ENCODE results near the gene ITGAL. TPM values are rescaled to one million over a fixed set of nuclear protein-coding genes. Genes with fewer than 3 reads are reported as not detected.

ITGAL gene
- total and polyA plus RNA-seq, 10 donors = 26.6 to 212 (median 130) TPM

DNA sequence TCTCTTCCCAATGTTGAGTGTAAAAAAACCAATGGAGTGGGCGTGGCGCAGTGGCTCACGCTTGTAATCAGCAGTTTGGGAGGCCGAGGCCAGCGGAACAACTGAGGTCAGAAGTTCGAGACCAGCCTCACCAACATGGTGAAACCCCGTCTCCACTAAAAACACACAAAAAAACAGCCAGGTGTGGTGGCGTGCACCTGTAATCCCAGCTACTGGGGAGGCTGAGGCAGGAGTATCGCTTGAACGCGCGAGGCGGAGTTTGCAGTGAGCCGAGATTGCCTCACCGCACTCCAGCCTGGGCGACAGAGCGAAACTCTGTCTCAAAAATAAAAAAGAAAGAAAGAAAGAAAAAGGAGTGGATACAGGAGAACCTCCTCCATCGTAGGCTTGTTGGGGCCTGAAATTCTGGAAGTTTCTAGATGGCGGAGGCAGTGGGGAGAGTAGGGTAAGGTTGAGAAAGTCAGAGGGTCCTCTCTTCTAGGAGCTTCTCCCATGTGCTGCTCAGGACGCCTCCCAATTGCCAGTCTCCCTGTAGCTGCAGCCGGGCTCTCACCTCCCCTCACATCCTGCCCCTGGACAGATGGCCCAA is 86.3 kb downstream of the ITGAL start:
- Histone ChIP-seq H3K27me3 (replicated peaks in 1 of 7) (peaks cover 0 to 4% (median 0%) of the 10 kb centered on the region in 7 donors), H3K4me3 (peak overlapping the region in 7 of 8 donors; percentile 68 to 97 (median 82)), H3K27ac (peak overlapping the region; percentile 96 to 99 (median 98)), H3K36me3 (peaks cover 0 to 27% (median 23%) of the 10 kb centered on the region in 6 donors), H3K9me3 (no peaks in the 10 kb centered on the region), H3K4me1 (peaks cover 13 to 83% (median 45%) of the 10 kb centered on the region in 6 donors)
- TF ChIP-seq POLR2A (IDR thresholded peaks at IDR 0.05) (no peak), POLR2AphosphoS5 (IDR thresholded peaks at IDR 0.05) (no peak)
- TF ChIP-seq, protein P1, sequence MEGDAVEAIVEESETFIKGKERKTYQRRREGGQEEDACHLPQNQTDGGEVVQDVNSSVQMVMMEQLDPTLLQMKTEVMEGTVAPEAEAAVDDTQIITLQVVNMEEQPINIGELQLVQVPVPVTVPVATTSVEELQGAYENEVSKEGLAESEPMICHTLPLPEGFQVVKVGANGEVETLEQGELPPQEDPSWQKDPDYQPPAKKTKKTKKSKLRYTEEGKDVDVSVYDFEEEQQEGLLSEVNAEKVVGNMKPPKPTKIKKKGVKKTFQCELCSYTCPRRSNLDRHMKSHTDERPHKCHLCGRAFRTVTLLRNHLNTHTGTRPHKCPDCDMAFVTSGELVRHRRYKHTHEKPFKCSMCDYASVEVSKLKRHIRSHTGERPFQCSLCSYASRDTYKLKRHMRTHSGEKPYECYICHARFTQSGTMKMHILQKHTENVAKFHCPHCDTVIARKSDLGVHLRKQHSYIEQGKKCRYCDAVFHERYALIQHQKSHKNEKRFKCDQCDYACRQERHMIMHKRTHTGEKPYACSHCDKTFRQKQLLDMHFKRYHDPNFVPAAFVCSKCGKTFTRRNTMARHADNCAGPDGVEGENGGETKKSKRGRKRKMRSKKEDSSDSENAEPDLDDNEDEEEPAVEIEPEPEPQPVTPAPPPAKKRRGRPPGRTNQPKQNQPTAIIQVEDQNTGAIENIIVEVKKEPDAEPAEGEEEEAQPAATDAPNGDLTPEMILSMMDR (IDR thresholded peaks at IDR 0.05 in 8 of 11, conservative IDR thresholded peaks at IDR 0.05 in 3 of 11) = no peak
- 83 to 91% (median 86%) methylated on average over 21 of the region's 21 CpGs for WGBS, 5 donors
- intact Hi-C loops (cut with DNase I; ENCODE audit: low total_unique reads) = no loop called here
- DNase-seq = no peak

DNA sequence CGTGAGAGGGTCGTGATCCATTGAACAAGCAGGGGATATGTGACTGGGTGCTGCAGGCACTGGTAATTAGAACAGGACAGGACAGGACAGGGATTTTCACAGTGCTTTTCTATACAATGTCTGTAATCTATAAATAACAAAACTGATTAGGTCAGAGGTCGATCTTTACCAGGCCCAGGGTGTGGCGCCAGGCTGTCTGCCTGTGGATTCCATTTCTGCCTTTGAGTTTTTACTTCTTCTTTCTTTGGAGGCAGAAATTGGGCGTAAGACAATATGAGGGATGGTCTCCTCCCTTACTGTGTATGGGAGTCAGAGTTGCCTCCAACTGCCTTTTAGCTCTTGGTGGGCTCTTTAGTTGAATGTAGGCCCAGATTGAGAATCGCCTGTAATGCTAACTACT is 87.1 kb downstream of the ITGAL start:
- peaks cover 0 to 19% (median 15%) of the 10 kb centered on the region in 6 donors for H3K36me3 ChIP-seq
- H3K9me3 ChIP-seq = no peaks in the 10 kb centered on the region
- H3K27ac ChIP-seq = peak overlapping the region in 3 of 8 donors; percentile 96 to 99 (median 98)
- no peak for DNase-seq
- peaks cover 13 to 75% (median 41%) of the 10 kb centered on the region in 6 donors for H3K4me1 ChIP-seq
- WGBS, 5 donors = 87 to 93% (median 90%) methylated on average over 6 of the region's 6 CpGs
- H3K27me3 ChIP-seq (replicated peaks in 1 of 7) = peaks cover 0 to 4% (median 0%) of the 10 kb centered on the region in 7 donors
- no peak for TF ChIP-seq POLR2AphosphoS5 (IDR thresholded peaks at IDR 0.05)
- TF ChIP-seq, protein P1 (IDR thresholded peaks at IDR 0.05 in 8 of 11, conservative IDR thresholded peaks at IDR 0.05 in 3 of 11) = no peak
- no peak for TF ChIP-seq POLR2A (IDR thresholded peaks at IDR 0.05)
- intact Hi-C loops (cut with DNase I; ENCODE audit: low total_unique reads) = no loop called here
- H3K4me3 ChIP-seq = no peak overlapping the region

DNA sequence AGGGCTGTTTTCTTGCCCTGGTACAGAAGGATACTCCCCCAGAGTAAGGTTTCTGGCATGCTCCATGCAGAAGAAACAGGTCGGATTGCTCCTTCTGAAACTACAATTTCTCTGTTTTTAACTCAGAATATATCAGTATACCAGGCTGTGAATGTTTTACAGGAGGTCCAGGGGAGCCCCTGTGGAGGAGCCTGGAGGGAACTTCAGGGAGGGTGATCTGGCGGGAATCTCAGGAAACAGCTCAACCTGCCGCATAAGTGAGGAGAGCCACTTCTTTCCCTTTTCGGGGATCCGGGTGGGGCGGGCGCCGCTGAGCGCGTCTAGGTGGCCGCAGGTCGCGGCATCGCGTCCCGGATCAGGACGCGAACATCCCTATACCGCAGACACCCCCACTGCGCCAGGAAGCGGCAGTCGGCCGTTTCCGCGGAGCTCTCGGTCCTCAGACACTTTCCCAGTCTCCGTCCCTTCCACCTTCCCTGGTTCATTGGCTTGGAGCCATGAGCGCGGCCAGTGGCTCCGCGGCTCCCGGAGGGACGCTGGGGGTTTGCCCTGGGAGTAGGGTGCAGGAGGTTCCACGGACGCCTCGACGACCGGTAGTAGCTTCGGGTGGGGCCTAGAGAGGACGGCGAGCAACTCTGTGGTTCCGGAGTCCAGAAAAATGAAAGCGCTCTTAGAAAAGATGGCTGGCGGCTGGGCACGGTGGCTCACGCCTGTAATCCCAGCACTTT is 88.7 kb downstream of the ITGAL start:
- intact Hi-C loops (cut with DNase I; ENCODE audit: low total_unique reads) = no loop called here
- Histone ChIP-seq H3K27ac (peak overlapping the region; percentile 74 to 98 (median 88)), H3K4me1 (peaks cover 13 to 60% (median 34%) of the 10 kb centered on the region in 6 donors), H3K36me3 (peaks cover 0 to 4% (median under 1%) of the 10 kb centered on the region in 6 donors), H3K27me3 (replicated peaks in 1 of 7) (peaks cover 0 to 4% (median 0%) of the 10 kb centered on the region in 7 donors), H3K4me3 (peak overlapping the region; percentile 22 to 76 (median 46)), H3K9me3 (no peaks in the 10 kb centered on the region)
- 7 to 24% (median 17%) methylated on average over 26 to 46 of the region's 46 CpGs for WGBS, 5 donors
- DNase-seq = peak; percentile 86
- TF ChIP-seq, protein P1 (IDR thresholded peaks at IDR 0.05 in 8 of 11, conservative IDR thresholded peaks at IDR 0.05 in 3 of 11) = no peak
- no peak for TF ChIP-seq POLR2A (IDR thresholded peaks at IDR 0.05)
- TF ChIP-seq POLR2AphosphoS5 (IDR thresholded peaks at IDR 0.05) = peak; percentile 60 to 82 (median 76)

DNA sequence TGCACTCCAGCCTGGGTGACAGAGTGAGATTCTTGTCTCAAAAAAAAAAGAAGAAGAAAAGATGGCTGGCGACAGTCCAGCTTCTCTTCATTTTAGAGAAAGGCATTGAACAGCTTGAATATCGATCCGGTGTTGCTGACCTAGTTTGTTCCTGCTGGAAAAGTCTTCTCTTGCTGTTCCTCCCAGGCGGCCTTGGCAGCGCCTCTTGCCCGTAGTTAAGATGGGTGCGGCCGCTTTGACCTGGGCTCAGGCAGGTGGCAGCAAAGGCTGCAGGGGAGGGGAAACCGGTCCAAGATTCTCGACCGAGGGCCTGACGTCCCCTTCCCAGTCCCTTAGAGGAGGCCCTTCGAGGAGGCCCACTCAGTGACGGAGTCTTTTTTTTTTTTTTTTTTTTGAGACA is 89.5 kb downstream of the ITGAL start:
- no peaks in the 10 kb centered on the region for H3K9me3 ChIP-seq
- H3K27ac ChIP-seq = peak overlapping the region; percentile 74 to 98 (median 88)
- 85 to 95% (median 87%) methylated on average over 14 of the region's 14 CpGs for WGBS, 5 donors
- peak overlapping the region; percentile 22 to 76 (median 46) for H3K4me3 ChIP-seq
- intact Hi-C loops (cut with DNase I; ENCODE audit: low total_unique reads) = no loop called here
- peaks cover 0 to 4% (median 0%) of the 10 kb centered on the region in 7 donors for H3K27me3 ChIP-seq (replicated peaks in 1 of 7)
- DNase-seq = no peak
- H3K36me3 ChIP-seq = no peaks in the 10 kb centered on the region
- peaks cover 7 to 53% (median 26%) of the 10 kb centered on the region in 6 donors for H3K4me1 ChIP-seq
- TF ChIP-seq POLR2A (IDR thresholded peaks at IDR 0.05) (no peak), POLR2AphosphoS5 (IDR thresholded peaks at IDR 0.05) (no peak)
- TF ChIP-seq, protein P1 (IDR thresholded peaks at IDR 0.05 in 8 of 11, conservative IDR thresholded peaks at IDR 0.05 in 3 of 11) = no peak
